Cardiac septum (tissue), 1 donor: ENCODE data around the gene ANO10. TPM values are rescaled to one million over a fixed set of nuclear protein-coding genes. Genes with fewer than 3 reads are reported as not detected.
"Not testable (repeated sequence)": the region's sequence is repeated elsewhere in the genome, so short reads cannot be mapped to it uniquely, and the experiment has no call there.

Source experiments
- DNase-seq: peaks from one replicate; pipeline ENCODE4 v3.0.0-alpha.2; 2020; ENCODE audit warnings: low spot score
- intact Hi-C: fragments of 100-400 bp; cut with DNase I; formaldehyde crosslinking; loops from one replicate; pipeline ENCODE4 v1.14.0; 2022
- total RNA-seq: library from RNA; stranded (reverse); fragmentation: NEBNext Ultra II Directional; extraction: Animal tissue kit (Norgen Biotek cat#: 25700); gene quantifications from one replicate; pipeline ENCODE4 v1.2.1, GENCODE V29; 2021
- donor health status: DM: no; HTN: no; CAD: no.

The ANO10 gene
- total RNA-seq, 1 donor from 2014 or later, result 15.3 TPM

GRCh38 chr3:43526956-43527355 is 94.9 kb downstream of the ANO10 start:
- intact Hi-C loops, result no loop called here

DNA sequence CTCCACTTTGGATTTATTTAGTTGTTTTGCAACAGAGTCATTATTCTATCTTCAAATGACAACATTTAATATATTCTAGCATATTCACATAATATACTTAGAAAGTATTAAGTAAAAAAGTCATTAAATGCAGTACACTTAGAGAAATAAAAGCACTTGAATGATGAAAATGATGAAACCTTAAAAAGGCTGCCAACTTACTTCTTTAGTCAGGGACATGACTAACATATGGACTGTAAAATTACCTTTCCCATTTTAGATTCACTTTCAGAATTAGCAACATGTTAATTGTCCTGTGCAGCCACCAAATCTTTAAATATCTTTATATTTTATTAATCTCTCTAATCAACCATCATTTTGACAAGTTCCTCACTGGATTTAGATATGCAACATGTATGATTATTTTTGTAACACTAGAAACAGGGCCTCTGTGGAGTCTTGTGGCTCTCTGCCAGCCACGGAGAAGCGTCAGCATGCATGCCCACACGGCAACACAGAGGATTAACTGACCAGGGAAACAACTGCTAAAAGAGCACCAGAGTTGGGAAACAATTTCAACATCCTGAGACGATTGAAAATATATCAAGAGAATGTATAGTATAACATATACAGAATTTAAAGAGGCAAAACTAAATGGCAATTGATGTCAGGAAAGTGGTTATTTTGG is 95.7 kb downstream of the ANO10 start:
- DNase-seq, result no peak
- intact Hi-C loops, result no loop called here

More at GRCh38 chr3:43526956-43527355, 94.9 kb downstream of the ANO10 start:
- no peak for DNase-seq

DNA sequence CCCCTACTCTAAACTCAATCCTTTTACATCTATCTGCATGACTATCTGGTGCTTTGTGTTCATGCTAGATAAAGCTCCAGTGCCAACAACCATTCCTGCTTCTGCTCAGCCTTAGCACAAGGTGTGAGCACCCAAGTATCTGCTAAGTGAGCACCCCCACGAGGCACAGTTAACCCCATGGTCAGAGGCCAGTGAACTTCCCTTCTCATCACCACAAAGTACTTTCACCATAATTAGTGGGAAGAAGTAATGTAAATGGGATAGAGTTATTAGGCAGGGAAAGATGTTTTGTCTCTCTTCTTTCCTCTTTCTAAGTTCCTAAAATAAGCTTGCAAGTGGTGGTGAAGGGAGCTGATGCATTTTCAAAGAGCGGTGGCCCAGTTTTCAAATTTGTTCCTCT is 96.4 kb downstream of the ANO10 start:
- intact Hi-C loops, result no loop called here
- DNase-seq, result no peak

- DNase-seq, result no peak
- intact Hi-C loops, result no loop called here
Measured at GRCh38 chr3:43523454-43524053, 98.3 kb downstream of the ANO10 start.

- no peak for DNase-seq
- intact Hi-C loops, result no loop called here
Measured at GRCh38 chr3:43522727-43523362, 99.0 kb downstream of the ANO10 start.

GRCh38 chr3:43521941-43522340 is 99.9 kb downstream of the ANO10 start:
- DNase-seq, result no peak
- intact Hi-C loops, result no loop called here

- intact Hi-C loops, DNase-seq: not testable (repeated sequence)
Measured at GRCh38 chr3:43518515-43518914, 103.3 kb downstream of the ANO10 start.

DNA sequence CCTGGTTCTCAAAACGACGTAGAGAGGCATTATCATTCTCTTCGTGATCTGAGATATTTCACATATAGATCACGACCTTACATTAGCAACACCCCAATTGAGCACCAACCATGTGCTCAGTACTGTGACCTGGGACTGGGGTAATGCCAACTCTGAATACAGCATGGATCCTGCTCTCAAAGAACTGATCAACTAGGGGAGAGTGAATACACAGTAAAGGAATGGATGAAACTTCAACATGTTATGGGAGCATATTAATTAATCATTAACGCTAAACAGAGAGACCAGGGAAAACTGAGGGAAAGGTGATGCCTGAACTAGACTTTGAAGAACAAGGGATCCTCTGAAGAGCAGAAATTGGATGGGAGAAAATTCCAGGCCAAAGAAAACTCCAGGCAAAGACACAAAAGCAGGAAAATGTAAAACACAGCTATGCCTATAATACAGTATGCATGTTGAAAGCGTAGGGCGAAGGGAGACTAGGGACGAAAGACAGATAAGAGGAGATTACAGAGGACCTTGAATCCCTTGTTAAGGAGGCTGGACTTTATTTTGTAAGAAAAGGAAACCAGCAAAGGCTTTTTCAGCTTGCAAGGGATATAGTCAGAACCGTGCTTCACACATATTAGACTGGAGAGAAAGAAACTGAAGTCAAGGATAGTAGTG is 105.7 kb downstream of the ANO10 start:
- intact Hi-C loops, result no loop called here
- no peak for DNase-seq

DNA sequence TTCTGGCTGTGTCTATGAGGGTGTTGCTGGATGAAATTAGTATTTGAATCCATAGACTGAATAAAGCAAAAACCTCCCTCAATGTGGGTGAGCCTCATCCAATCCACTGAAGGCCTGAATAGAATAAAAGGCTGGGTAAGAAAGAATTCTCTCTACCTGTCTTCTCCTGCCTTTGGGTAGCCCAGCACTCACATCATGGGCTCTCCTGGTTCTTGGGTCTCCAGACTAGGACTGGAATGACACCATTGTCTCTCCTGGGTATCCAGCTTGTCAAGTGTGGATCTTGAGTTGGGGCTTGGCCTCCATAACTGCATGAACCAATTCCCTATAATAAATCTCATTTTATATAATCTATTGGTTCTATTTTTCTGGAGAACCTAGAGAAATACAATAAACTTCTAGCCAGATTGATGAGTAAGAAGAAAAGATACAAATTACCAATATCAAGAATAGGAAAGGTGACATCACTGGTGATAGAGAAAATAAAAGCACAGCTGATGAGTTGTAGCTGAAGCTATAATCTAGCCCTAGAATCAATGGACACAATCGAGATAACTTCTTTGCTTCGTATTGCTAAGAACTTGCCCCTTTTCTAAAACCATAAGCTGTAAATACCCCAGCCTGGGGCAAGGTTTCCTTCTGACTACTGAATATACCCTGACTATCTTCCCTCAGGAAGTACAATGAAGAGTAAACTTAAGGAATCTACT is 106.4 kb downstream of the ANO10 start:
- intact Hi-C loops, result no loop called here
- DNase-seq, result no peak

GRCh38 chr3:43512754-43513404 is 108.9 kb downstream of the ANO10 start:
- DNase-seq, result no peak
- intact Hi-C loops, result no loop called here

DNA sequence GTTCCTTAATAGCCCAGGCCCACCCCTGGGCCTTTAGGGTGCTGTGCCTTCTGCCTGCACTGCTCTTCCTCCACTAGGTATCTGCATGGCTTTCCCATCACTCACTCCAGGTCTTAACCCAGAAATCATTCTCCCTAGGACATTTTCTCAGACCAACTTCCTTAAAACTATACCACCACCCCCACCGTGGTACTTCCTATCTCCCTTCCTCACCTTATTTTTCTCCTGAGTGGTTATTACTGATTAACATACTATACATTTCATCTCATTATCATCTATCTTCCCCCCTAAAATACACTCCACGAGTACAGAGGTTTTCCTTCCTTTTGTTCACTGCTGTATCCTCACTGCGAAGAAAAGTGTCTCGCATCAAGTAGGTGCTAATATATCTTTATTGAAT is 115.2 kb downstream of the ANO10 start:
- no peak for DNase-seq
- intact Hi-C loops, result loop anchor here (10.0 kb wide), 2 partner anchors 282 to 542 kb away; no protein-coding TSS in a partner anchor

DNA sequence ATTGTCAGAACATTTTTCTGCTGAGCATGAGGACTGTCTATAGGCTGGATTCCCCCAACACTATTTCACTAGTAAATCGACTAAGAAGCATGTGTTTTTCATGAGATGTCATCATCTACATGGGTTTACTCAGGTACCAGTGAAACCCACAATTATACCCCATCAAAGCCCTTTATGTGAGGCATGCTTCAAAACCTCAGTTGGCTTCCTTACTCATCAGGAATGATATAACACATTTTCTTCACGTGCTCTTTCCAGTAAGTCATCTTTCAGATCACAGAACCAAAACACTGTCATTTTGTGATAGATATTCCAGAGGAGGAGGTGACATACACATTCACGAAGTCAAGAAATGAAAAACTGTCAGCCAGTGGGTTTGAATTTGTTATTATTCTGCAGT is 116.5 kb downstream of the ANO10 start:
- DNase-seq, result no peak
- intact Hi-C loops, result loop anchor here (10.0 kb wide), 2 partner anchors 281 to 541 kb away; no protein-coding TSS in a partner anchor

- intact Hi-C loops, result loop anchor here (2.0 to 10.0 kb wide), 3 partner anchors 278 to 538 kb away; no protein-coding TSS in a partner anchor
- no peak for DNase-seq
Measured at GRCh38 chr3:43503067-43503728, 118.6 kb downstream of the ANO10 start.

GRCh38 chr3:43499256-43499655 is 122.6 kb downstream of the ANO10 start:
- intact Hi-C loops, result no loop called here
- DNase-seq, result no peak

DNA sequence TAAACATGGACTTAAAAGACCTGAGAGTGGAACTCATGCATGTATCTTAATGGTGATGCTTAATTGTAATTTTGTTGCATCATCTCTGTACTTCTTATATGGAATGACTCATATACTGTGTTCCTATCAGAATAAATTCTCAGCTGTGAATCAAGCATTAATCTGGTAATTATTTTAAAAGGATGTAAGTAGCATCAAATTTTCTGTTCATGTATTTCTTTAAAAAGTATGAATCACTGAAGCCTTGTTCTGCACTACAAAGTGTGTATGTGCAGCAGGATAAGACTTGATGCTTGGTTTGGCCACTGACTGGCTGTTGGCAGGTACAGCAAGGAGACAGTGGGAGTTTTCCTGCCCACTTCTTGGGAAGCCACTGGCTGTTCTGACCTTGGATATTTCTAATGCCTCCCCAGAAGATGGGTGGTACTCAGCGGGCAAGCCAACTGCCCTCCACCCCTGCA is 123.9 kb downstream of the ANO10 start:
- intact Hi-C loops, result loop anchor here (1.0 kb wide), 1 partner anchor 212 kb away; the partner anchor contains the start of gene SNRK
- no peak for DNase-seq

DNA sequence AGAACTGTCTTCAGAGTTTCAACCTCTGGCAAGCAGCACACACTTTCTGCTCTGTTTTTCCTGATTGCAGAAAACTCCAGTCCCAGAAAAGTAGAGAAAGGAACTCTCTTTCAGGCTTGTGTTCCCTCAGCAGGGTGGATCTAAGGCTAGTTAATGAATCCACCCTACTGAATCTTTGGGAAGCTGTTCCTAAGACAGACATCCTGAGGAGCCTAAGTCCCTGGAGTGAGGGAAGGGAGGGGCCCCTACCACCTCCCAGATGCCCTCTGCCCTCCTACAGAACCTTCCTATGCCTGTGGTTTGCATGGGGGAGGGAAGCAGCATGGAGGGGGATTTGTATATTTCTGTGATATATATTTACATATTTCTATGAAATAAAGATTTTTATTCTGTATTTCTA is 124.4 kb downstream of the ANO10 start:
- intact Hi-C loops, result loop anchor here (1.0 kb wide), 1 partner anchor 211 kb away; the partner anchor contains the start of gene SNRK

GRCh38 chr3:43496740-43497375 is 125.0 kb downstream of the ANO10 start:
- intact Hi-C loops, result loop anchor here (1.0 kb wide), 1 partner anchor 211 kb away; the partner anchor contains the start of gene SNRK
- no peak for DNase-seq

More for the DNA sequence above, 124.4 kb downstream of the ANO10 start:
- DNase-seq, result no peak

GRCh38 chr3:43492932-43493331 is 128.9 kb downstream of the ANO10 start:
- intact Hi-C loops, DNase-seq: not testable (repeated sequence)
